PC-9 (cell line): ENCODE data around the gene UVRAG. TPM values are rescaled to one million over a fixed set of nuclear protein-coding genes. Genes with fewer than 3 reads are reported as not detected.

ENCODE experiments used
- BruUV-seq: library from RNA; stranded (reverse); fragments of 400-500 nt; replicated peaks from 2 replicates; lab custom pipeline; 2021; lab: Mats Ljungman, UMichigan
- CTCF ChIA-PET: fragments of 300-600 bp; sonication (Branson Sonifier 250); formaldehyde crosslinking; loops from one replicate; lab custom pipeline; 2022; ENCODE audit warnings: antibody characterized with exemption; lab: Charles Lee
- POLR2A ChIA-PET: fragments of 300-600 bp; sonication (Branson Sonifier 250); formaldehyde crosslinking; loops from one replicate; lab custom pipeline; 2022; ENCODE audit warnings: antibody characterized with exemption; ENCODE audit not compliant: unreplicated experiment; lab: Charles Lee
- DNase-seq, 2 experiments: peaks; one replicate each; pipeline versions ENCODE4 v3.0.0 to v3.0.0-alpha.2; 2015 to 2022; ENCODE audit warnings: mixed read lengths in 1 of 2
- H2AFZ ChIP-seq: fragments of 200-600 bp; sonication (generic); 2 replicates; pipeline ENCODE4 v1.8.1; 2017; ENCODE audit warnings: antibody characterized with exemption
- H3F3A ChIP-seq: fragments of 200-600 bp; sonication (generic); 2 replicates; pipeline ENCODE4 v1.8.1; 2017; ENCODE audit warnings: antibody characterized with exemption, mild to moderate bottlenecking, low read depth; ENCODE audit not compliant: insufficient read depth
- H3K27ac ChIP-seq: fragments of 200-600 bp; sonication (generic); 2 replicates; pipeline ENCODE4 v1.6.1; 2016; ENCODE audit warnings: mixed run types
- H3K27me3 ChIP-seq: fragments of 200-600 bp; sonication (generic); 2 replicates; pipeline ENCODE4 v1.6.1; 2016; ENCODE audit warnings: low read depth, mixed run types; ENCODE audit not compliant: insufficient read depth
- H3K36me3 ChIP-seq: fragments of 200-600 bp; sonication (generic); 2 replicates; pipeline ENCODE4 v1.6.1; 2016; ENCODE audit warnings: low read depth, mixed run types
- H3K4me1 ChIP-seq: fragments of 200-600 bp; sonication (generic); replicated peaks from 2 replicates; pipeline ENCODE4 v1.6.1; 2016; ENCODE audit warnings: mixed run types; ENCODE audit not compliant: insufficient read depth
- H3K4me2 ChIP-seq: fragments of 200-600 bp; sonication (generic); 2 replicates; pipeline ENCODE4 v1.6.1; 2017; ENCODE audit warnings: mixed run types
- H3K4me3 ChIP-seq: fragments of 200-600 bp; sonication (generic); 2 replicates; pipeline ENCODE4 v1.6.1; 2016; ENCODE audit warnings: mixed run types
- H3K79me2 ChIP-seq: fragments of 200-600 bp; sonication (generic); 2 replicates; pipeline ENCODE4 v1.6.1; 2017; ENCODE audit warnings: low read depth, mixed run types
- H3K9me2 ChIP-seq: fragments of 200-600 bp; sonication (generic); 2 replicates; pipeline ENCODE4 v1.8.1; 2017; ENCODE audit warnings: mild to moderate bottlenecking; ENCODE audit not compliant: insufficient read depth
- H3K9me3 ChIP-seq: fragments of 200-600 bp; sonication (generic); 2 replicates; pipeline ENCODE4 v1.8.1; 2016; ENCODE audit warnings: low read depth; ENCODE audit not compliant: insufficient read depth
- H4K20me1 ChIP-seq: fragments of 200-600 bp; sonication (generic); 2 replicates; pipeline ENCODE4 v1.8.1; 2017; ENCODE audit not compliant: insufficient read depth
- CTCF ChIP-seq: fragments of 200-600 bp; sonication (generic); conservative IDR thresholded peaks from 2 replicates; pipeline ENCODE4 v1.6.1; 2017; ENCODE audit warnings: mixed run types, antibody characterized with exemption, mild to moderate bottlenecking, moderate library complexity
- EZH2 ChIP-seq: fragments of 200-600 bp; sonication (generic); IDR thresholded peaks from 2 replicates; pipeline ENCODE4 v1.8.0; 2017; ENCODE audit warnings: antibody characterized with exemption, low read depth
- intact Hi-C: fragments of 100-400 bp; cut with micrococcal nuclease; formaldehyde crosslinking; loops from one replicate; pipeline ENCODE4 v1.10.0; 2022; ENCODE audit not compliant: unreplicated experiment
- total RNA-seq: library from RNA; stranded (reverse); gene quantifications from 2 replicates; pipeline ENCODE4 v1.2.3, GENCODE V29; 2021

UVRAG gene
- total RNA-seq, 1 experiment from 2014 or later: 20.4 TPM

GRCh38 chr11:76139314-76139713 lies 324.3 kb downstream of the UVRAG start:
- H4K20me1 ChIP-seq: no peaks in the 10 kb centered on the region
- intact Hi-C loops: no loop called here
- no peaks in the 10 kb centered on the region for H3F3A ChIP-seq
- no peak overlapping the region for H3K27ac ChIP-seq
- BruUV-seq: no TSS peak
- no peaks in the 10 kb centered on the region for H3K36me3 ChIP-seq
- DNase-seq: no peak
- H3K4me3 ChIP-seq: no peak overlapping the region
- no peak overlapping the region for H3K4me2 ChIP-seq
- no peaks in the 10 kb centered on the region for H3K27me3 ChIP-seq
- ChIA-PET CTCF (no interaction called here), POLR2A (no interaction called here)
- no peaks in the 10 kb centered on the region for H3K9me3 ChIP-seq
- no peaks in the 10 kb centered on the region for H3K79me2 ChIP-seq
- peaks cover 2% of the 10 kb centered on the region; the same call in 1 of the 2 replicates for H3K9me2 ChIP-seq
- TF ChIP-seq EZH2 (no peak), CTCF (no peak)
- H2AFZ ChIP-seq: no peak overlapping the region
- no peaks in the 10 kb centered on the region for H3K4me1 ChIP-seq

- Histone ChIP-seq H3F3A (no peaks in the 10 kb centered on the region), H3K4me2 (no peak overlapping the region), H3K9me2 (peaks cover 7% of the 10 kb centered on the region; the same call in 1 of the 2 replicates), H2AFZ (no peak overlapping the region), H3K27ac (no peak overlapping the region), H3K4me3 (no peak overlapping the region), H3K4me1 (no peaks in the 10 kb centered on the region), H3K9me3 (no peaks in the 10 kb centered on the region), H3K36me3 (no peaks in the 10 kb centered on the region), H3K27me3 (no peaks in the 10 kb centered on the region), H4K20me1 (no peaks in the 10 kb centered on the region), H3K79me2 (no peaks in the 10 kb centered on the region)
- intact Hi-C loops: no loop called here
- TF ChIP-seq CTCF: no peak
- no peak for TF ChIP-seq EZH2
- no TSS peak for BruUV-seq
- no peak for DNase-seq
- ChIA-PET POLR2A (no interaction called here), CTCF (interaction anchor here (0.6 kb wide), 2 partner anchors 317 to 435 kb away, joined by 3 read pairs; no protein-coding TSS in a partner anchor)
These were observed 326.0 kb downstream of the UVRAG start for GRCh38 chr11:76140912-76141574.

GRCh38 chr11:76141901-76142588 lies 327.0 kb downstream of the UVRAG start:
- no peak overlapping the region for H3K27ac ChIP-seq
- POLR2A ChIA-PET: no interaction called here
- H3K79me2 ChIP-seq: no peaks in the 10 kb centered on the region
- H3F3A ChIP-seq: no peaks in the 10 kb centered on the region
- DNase-seq: no peak
- intact Hi-C loops: no loop called here
- BruUV-seq: no TSS peak
- H3K36me3 ChIP-seq: no peaks in the 10 kb centered on the region
- peaks cover 7% of the 10 kb centered on the region; the same call in 1 of the 2 replicates for H3K9me2 ChIP-seq
- CTCF ChIA-PET: no interaction called here
- H3K9me3 ChIP-seq: no peaks in the 10 kb centered on the region
- no peaks in the 10 kb centered on the region for H4K20me1 ChIP-seq
- no peak overlapping the region for H3K4me2 ChIP-seq
- H3K4me3 ChIP-seq: no peak overlapping the region
- H3K4me1 ChIP-seq: no peaks in the 10 kb centered on the region
- no peak overlapping the region for H2AFZ ChIP-seq
- TF ChIP-seq CTCF (no peak), EZH2 (no peak)
- H3K27me3 ChIP-seq: no peaks in the 10 kb centered on the region
